ENCODE results near the gene PACS2. TPM values are rescaled to one million over a fixed set of nuclear protein-coding genes. Genes with fewer than 3 reads are reported as not detected.

The PACS2 gene
- total RNA-seq, 1 experiment from 2014 or later = 72.5 TPM

- H3K23ac ChIP-seq (ENCODE audit: insufficient read length, low read depth, low read length) = no peak overlapping the region
- WGBS (ENCODE audit: extremely low coverage, insufficient read length, low lambda C conversion rate) = no CpG with 5 or more reads among the region's 40 CpGs
- no peak overlapping the region for H3K9ac ChIP-seq (ENCODE audit: extremely low read depth, insufficient read length, low read length)
Observed at GRCh38 chr14:105392131-105393090, 77.9 kb downstream of the PACS2 start.

More at GRCh38 chr14:105392131-105393090, 77.9 kb downstream of the PACS2 start:
- Histone ChIP-seq H4K91ac (ENCODE audit: insufficient read length, low read depth, low read length) (no peak overlapping the region), H3K18ac (ENCODE audit: insufficient read length, low read depth, low read length) (no peak overlapping the region), H2BK120ac (ENCODE audit: low read depth, low read length, poor library complexity, severe bottlenecking) (no peak overlapping the region), H4K8ac (replicated peaks; ENCODE audit: insufficient read length, low read depth, low read length) (no peak overlapping the region), H3K23me2 (ENCODE audit: insufficient read length, low read depth, low read length, poor library complexity, severe bottlenecking) (no peaks in the 10 kb centered on the region), H2BK15ac (ENCODE audit: low read depth, low read length) (no peak overlapping the region), H3K56ac (ENCODE audit: insufficient read length, low read depth, low read length) (no peak overlapping the region), H3K9me3 (ENCODE audit: control insufficient read depth, low read depth, low read length) (no peaks in the 10 kb centered on the region), H4K5ac (ENCODE audit: insufficient read length, low read depth, low read length) (no peak overlapping the region), H3K79me2 (ENCODE audit: insufficient read depth, low read length) (no peaks in the 10 kb centered on the region), H2BK20ac (ENCODE audit: low read depth, low read length, poor library complexity, severe bottlenecking) (no peak overlapping the region), H3K14ac (ENCODE audit: insufficient read depth, low read length) (no peak overlapping the region), H3K79me1 (ENCODE audit: insufficient read depth, low read depth, low read length, poor library complexity, severe bottlenecking) (no peaks in the 10 kb centered on the region), H4K20me1 (ENCODE audit: control insufficient read depth, insufficient read depth, insufficient read length) (no peaks in the 10 kb centered on the region), H2AFZ (ENCODE audit: low read length) (no peak overlapping the region), H3K4ac (ENCODE audit: low read depth, low read length) (no peak overlapping the region), H3K27me3 (ENCODE audit: insufficient read depth, low read length) (no peaks in the 10 kb centered on the region), H3K4me1 (ENCODE audit: insufficient read depth, low read length) (no peaks in the 10 kb centered on the region), H2BK12ac (ENCODE audit: insufficient read length, low read depth, low read length) (no peak overlapping the region), H3K27ac (ENCODE audit: insufficient read length, low read depth, low read length) (no peak overlapping the region), H2AK5ac (ENCODE audit: insufficient read length, low read length) (no peak overlapping the region), H3T11ph (ENCODE audit: low read length) (no peak overlapping the region), H2BK5ac (ENCODE audit: insufficient read length, low read length) (no peak overlapping the region), H3K4me2 (ENCODE audit: insufficient read depth, insufficient read length, low read length) (no peak overlapping the region)
- peaks cover 10% of the 10 kb centered on the region for H3K27me3 Mint-ChIP-seq (ENCODE audit: low read depth)
- H3K36me3 Mint-ChIP-seq (ENCODE audit: insufficient read depth in 1 of 3, low read depth in 3 of 3) = peaks cover 2 to 8% (median 7%) of the 10 kb centered on the region in 3 experiments; a peak in 5 of 7 replicates
- no peak overlapping the region; a peak in 1 of 7 replicates for H3K27ac Mint-ChIP-seq
- 0 out of 5 replicates have a peak, but pooled peaks cover 0 to under 1% of the 10 kb centered on the region in 2 experiments for H3K9me3 Mint-ChIP-seq
- H3K4me1 Mint-ChIP-seq = no peaks in the 10 kb centered on the region
- H3K4me3 Mint-ChIP-seq = no peak overlapping the region
- no peak for TF ChIP-seq CTCF (conservative IDR thresholded peaks at IDR 0.05)
- DNase-seq = no peak
